Activated naive CD4-positive, alpha-beta T cell treated with anti-CD3 and anti-CD28 coated beads for 36 hours (primary cell): ENCODE results near the gene LIX1L. TPM values are rescaled to one million over a fixed set of nuclear protein-coding genes. Genes with fewer than 3 reads are reported as not detected.

Source experiments
- CTCF ChIA-PET: fragments of 350-600 bp; sonication (Branson Sonifier 250); formaldehyde crosslinking; loops from one replicate; lab custom pipeline; 2021; ENCODE audit warnings: antibody characterized with exemption; lab: Charles Lee
- DNase-seq: peaks from one replicate; pipeline ENCODE4 v3.0.0-alpha.2; 2020
- H3K27ac Mint-ChIP-seq: one replicate; pipeline ENCODE4 v1.8.0; 2021; ENCODE audit warnings: mild to moderate bottlenecking, mixed read lengths
- H3K27me3 Mint-ChIP-seq: one replicate; pipeline ENCODE4 v1.8.0; 2021; ENCODE audit warnings: low read depth, mixed read lengths
- H3K36me3 Mint-ChIP-seq: one replicate; pipeline ENCODE4 v1.8.0; 2021; ENCODE audit warnings: low read depth, mixed read lengths
- H3K4me1 Mint-ChIP-seq: one replicate; pipeline ENCODE4 v1.8.0; 2021; ENCODE audit warnings: low read depth, mixed read lengths
- H3K4me3 Mint-ChIP-seq: one replicate; pipeline ENCODE4 v1.8.0; 2021; ENCODE audit warnings: mild to moderate bottlenecking, moderate library complexity, mixed read lengths
- H3K9me3 Mint-ChIP-seq: one replicate; pipeline ENCODE4 v1.8.0; 2021; ENCODE audit warnings: mixed read lengths
- intact Hi-C: fragments of 100-400 bp; cut with micrococcal nuclease; formaldehyde crosslinking; loops from one replicate; pipeline ENCODE4 v1.15.1; 2023
- total RNA-seq, 2 experiments: library from RNA; stranded (reverse); gene quantifications; one replicate each; pipeline ENCODE4 v1.2.3, GENCODE V29; 2021

LIX1L gene
- total RNA-seq, 2 experiments from 2014 or later, result 43.6 to 44.3 TPM

- Mint-ChIP-seq H3K27me3 (no peaks in the 10 kb centered on the region), H3K4me1 (peaks cover 36% of the 10 kb centered on the region), H3K4me3 (no peak overlapping the region), H3K27ac (peak overlapping the region; percentile 91), H3K36me3 (no peaks in the 10 kb centered on the region), H3K9me3 (no peaks in the 10 kb centered on the region)
- intact Hi-C loops, result no loop called here
- DNase-seq, result peak; percentile 71
- CTCF ChIA-PET, result interaction anchor here (0.9 to 1.0 kb wide), 2 partner anchors 10 to 25 kb away, joined by 3 to 5 read pairs; no protein-coding TSS in a partner anchor
Measured at GRCh38 chr1:145983960-145984830, 26.4 kb upstream of the LIX1L start.

GRCh38 chr1:145983206-145983675 is 25.4 kb upstream of the LIX1L start:
- Mint-ChIP-seq H3K4me3 (no peak overlapping the region), H3K27me3 (no peaks in the 10 kb centered on the region), H3K4me1 (peaks cover 28% of the 10 kb centered on the region), H3K36me3 (no peaks in the 10 kb centered on the region), H3K9me3 (no peaks in the 10 kb centered on the region), H3K27ac (no peak overlapping the region)
- no peak for DNase-seq
- intact Hi-C loops, result no loop called here
- CTCF ChIA-PET, result interaction anchor here (8.5 kb wide), 1 partner anchor 26 kb away, joined by 230 read pairs; no protein-coding TSS in a partner anchor

- H3K4me1 Mint-ChIP-seq, result peaks cover 20% of the 10 kb centered on the region
- DNase-seq, result peak; percentile 51
- intact Hi-C loops, result no loop called here
- H3K4me3 Mint-ChIP-seq, result no peak overlapping the region
- H3K27me3 Mint-ChIP-seq, result no peaks in the 10 kb centered on the region
- no peaks in the 10 kb centered on the region for H3K36me3 Mint-ChIP-seq
- H3K27ac Mint-ChIP-seq, result no peak overlapping the region
- CTCF ChIA-PET, result interaction anchor here (1.0 to 8.5 kb wide), 5 partner anchors 8 to 27 kb away, joined by 3 to 230 read pairs (median 53); partner anchors contain the start of genes ANKRD34A, POLR3GL and TXNIP
- H3K9me3 Mint-ChIP-seq, result no peaks in the 10 kb centered on the region
Measured at GRCh38 chr1:145982010-145982723, 24.4 kb upstream of the LIX1L start.

DNA sequence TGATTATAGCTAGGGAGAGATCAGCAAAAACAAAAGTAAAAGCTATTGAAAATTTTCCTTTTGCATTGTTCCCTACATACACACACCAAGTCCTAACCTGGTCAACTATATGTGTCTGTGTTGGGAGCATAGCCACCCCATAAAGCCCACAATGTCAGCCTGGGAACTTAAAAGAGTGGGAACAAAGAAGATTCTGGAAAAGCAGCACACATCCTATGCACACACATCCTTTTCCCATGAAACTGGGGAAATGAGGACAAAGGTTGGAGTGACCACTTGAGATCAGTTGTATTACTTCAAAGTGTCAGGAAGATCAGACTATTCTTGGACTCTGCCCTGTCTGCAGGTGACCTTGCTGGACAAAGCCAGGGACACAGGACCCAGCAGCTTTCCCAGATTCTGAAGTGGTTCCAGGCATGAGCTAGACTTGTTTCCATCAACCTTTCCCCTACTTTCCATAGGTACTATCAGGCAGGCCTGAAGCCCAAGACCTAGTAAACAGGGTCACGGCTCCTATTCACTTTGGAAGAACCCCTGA is 22.7 kb upstream of the LIX1L start:
- intact Hi-C loops, result loop anchor here (1.0 kb wide), 1 partner anchor 16 kb away; the partner anchor contains the start of gene TXNIP
- H3K36me3 Mint-ChIP-seq, result no peaks in the 10 kb centered on the region
- H3K27ac Mint-ChIP-seq, result no peak overlapping the region
- CTCF ChIA-PET, result interaction anchor here (0.8 to 8.5 kb wide), 12 partner anchors 10 to 89 kb away, joined by 3 to 230 read pairs (median 14); partner anchors contain the start of genes ANKRD34A, LIX1L, POLR3GL and RBM8A
- no peak for DNase-seq
- no peaks in the 10 kb centered on the region for H3K27me3 Mint-ChIP-seq
- H3K4me1 Mint-ChIP-seq, result peaks cover 13% of the 10 kb centered on the region
- H3K9me3 Mint-ChIP-seq, result no peaks in the 10 kb centered on the region
- no peak overlapping the region for H3K4me3 Mint-ChIP-seq

DNA sequence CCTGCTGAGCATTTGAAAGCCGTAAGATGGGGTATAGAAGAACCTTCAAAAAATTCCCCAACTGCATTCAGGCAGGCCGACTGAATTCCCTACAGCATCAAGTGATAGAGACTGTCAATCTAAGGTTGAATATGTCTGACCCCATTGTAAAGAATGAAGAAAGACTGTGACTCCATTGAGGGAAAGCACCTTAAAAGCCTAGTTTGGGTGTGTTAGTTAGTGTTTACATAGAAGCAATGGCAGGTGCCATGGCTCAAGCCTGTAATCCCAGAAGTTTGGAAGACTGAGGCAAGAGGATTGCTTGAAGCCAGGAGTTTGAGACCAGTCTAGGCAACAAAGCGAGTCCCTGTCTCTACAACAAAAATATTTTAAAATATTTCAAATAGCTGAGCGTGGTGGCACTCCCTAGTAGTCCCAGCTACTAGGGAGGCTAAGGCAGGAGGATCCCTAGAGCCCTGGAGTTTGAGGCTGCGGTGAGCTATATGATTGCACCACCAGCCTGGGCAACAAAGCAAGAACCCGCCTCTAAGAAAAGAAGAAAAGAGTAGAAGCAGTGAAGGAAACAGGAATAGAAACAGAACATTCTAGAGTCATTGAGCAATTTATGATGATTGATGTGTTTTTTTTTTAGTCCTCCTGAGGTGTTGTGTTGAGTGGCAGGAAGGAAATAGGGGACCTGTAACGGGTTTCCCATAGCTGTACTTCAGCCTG is 22.1 kb upstream of the LIX1L start:
- Mint-ChIP-seq H3K4me3 (no peak overlapping the region), H3K36me3 (no peaks in the 10 kb centered on the region), H3K27ac (no peak overlapping the region), H3K4me1 (peaks cover 7% of the 10 kb centered on the region), H3K9me3 (no peaks in the 10 kb centered on the region), H3K27me3 (no peaks in the 10 kb centered on the region)
- DNase-seq, result peak; percentile 60
- CTCF ChIA-PET, result interaction anchor here (0.6 to 8.5 kb wide), 16 partner anchors 11 to 134 kb away, joined by 3 to 230 read pairs (median 8); partner anchors contain the start of genes ANKRD34A, LIX1L, NUDT17 and POLR3GL
- intact Hi-C loops, result loop anchor here (1.0 kb wide), 1 partner anchor 16 kb away; the partner anchor contains the start of gene TXNIP

DNA sequence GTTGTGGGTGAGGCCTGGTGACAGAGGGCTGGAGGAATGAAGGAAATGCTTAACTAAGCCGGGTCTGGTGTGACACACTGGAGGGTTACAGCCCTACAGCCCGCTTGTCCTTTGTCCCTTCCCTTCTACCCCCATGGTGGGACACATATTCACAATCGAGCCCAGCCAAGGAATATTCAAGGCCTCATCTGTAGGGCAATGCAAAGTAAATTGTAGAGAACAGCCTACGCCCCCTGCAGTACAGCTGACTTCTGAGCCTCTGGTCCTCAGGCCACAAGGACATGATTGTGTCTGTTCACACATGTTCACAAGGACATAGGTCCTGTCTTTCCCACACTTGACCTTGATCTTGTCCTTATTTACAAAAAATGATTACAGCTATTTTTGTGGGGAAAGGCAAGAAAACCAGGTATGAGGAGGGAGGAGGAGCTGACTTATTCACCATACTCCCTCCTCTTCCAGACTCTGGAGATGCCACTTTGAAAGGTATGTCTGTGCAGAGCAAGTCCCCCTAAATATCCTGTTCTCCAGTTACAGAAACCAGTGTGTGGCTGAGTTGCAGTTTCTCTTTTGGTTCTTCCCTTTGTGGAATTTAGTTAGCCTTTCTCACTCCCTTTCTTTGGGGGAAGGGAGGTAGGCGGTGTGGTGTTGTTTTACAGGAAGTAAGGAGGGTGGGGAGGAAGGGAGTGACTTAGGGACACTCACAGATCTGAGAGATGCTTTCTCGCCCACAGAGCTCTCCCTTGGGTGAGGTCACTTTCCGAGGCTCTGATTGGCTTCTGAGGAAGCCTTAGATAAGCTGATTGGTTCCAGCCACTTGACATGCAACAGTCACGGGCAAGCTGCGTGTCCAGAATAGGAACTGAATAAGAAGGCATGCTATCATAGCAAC is 21.3 kb upstream of the LIX1L start:
- CTCF ChIA-PET, result interaction anchor here (0.7 to 8.5 kb wide), 18 partner anchors 9 to 133 kb away, joined by 3 to 230 read pairs (median 6); partner anchors contain the start of genes ANKRD34A, LIX1L, NUDT17 and POLR3GL
- DNase-seq, result peak; percentile 93
- intact Hi-C loops, result no loop called here
- Mint-ChIP-seq H3K27me3 (no peaks in the 10 kb centered on the region), H3K4me3 (no peak overlapping the region), H3K36me3 (no peaks in the 10 kb centered on the region), H3K9me3 (no peaks in the 10 kb centered on the region), H3K4me1 (peaks cover 5% of the 10 kb centered on the region), H3K27ac (no peak overlapping the region)

- no peak overlapping the region for H3K27ac Mint-ChIP-seq
- H3K27me3 Mint-ChIP-seq, result no peaks in the 10 kb centered on the region
- no peaks in the 10 kb centered on the region for H3K9me3 Mint-ChIP-seq
- CTCF ChIA-PET, result interaction anchor here (0.7 to 8.5 kb wide), 20 partner anchors 9 to 133 kb away, joined by 3 to 230 read pairs (median 8); partner anchors contain the start of genes ANKRD34A, LIX1L, NUDT17 and PIAS3
- H3K4me3 Mint-ChIP-seq, result no peak overlapping the region
- H3K4me1 Mint-ChIP-seq, result peaks cover 8% of the 10 kb centered on the region
- H3K36me3 Mint-ChIP-seq, result no peaks in the 10 kb centered on the region
- no peak for DNase-seq
- intact Hi-C loops, result no loop called here
Measured at GRCh38 chr1:145978471-145978853, 20.6 kb upstream of the LIX1L start.

DNA sequence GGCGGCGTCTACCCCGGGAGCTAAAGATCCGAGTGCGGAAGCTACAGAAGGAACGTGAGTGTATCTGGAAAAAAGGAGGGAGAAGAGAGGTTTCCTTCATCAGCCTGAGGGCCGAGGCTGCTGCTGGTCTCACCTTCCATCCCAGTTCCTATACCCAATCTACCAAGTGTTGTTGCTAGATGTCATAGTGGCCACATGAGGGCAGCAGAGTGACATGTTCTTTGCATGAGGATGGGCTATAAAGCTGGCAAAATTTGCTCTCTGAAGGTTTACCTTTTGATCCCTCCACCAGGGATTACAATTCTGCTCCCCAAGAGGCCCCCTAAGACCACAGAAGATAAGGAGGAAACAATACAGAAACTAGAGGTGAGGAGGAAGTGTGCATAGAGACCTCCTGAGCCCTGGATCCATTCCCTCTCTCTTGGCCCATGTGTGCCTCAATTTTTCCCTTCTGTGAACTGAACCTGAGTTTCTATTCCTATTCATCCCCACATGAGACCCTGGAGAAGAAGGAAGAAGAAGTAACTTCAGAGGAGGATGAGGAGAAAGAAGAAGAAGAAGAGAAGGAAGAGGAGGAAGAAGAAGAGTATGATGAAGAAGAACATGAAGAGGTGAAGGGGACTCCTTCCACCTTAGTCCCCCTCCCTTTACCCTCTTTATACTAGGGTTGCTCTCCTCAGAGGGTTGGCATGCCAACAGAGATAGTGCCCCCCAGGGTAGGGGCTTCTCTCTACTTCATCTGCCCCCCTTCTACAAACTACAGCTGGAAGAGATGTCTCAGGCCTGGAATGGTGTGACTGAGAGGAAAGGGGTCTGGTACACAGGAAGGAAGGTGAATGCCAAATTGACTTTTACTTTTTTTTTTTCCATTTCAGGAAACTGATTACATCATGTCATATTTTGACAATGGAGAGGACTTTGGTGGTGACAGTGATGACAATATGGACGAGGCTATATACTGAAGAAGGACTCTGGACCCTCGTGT is 20.0 kb upstream of the LIX1L start:
- intact Hi-C loops, result loop anchor here (1.0 kb wide), 6 partner anchors 8 to 132 kb away; partner anchors contain the start of genes ANKRD34A, NUDT17 and POLR3GL
- DNase-seq, result peak; percentile 89
- CTCF ChIA-PET, result interaction anchor here (0.6 to 8.5 kb wide), 36 partner anchors 10 to 294 kb away, joined by 3 to 230 read pairs (median 6); partner anchors contain the start of genes ANKRD34A, LIX1L, NUDT17 and PIAS3

GRCh38 chr1:145977016-145977415 is 19.2 kb upstream of the LIX1L start:
- DNase-seq, result no peak
- Mint-ChIP-seq H3K4me1 (peaks cover 14% of the 10 kb centered on the region), H3K4me3 (no peak overlapping the region), H3K36me3 (no peaks in the 10 kb centered on the region), H3K27ac (no peak overlapping the region), H3K27me3 (no peaks in the 10 kb centered on the region), H3K9me3 (no peaks in the 10 kb centered on the region)
- intact Hi-C loops, result loop anchor here (1.0 kb wide), 6 partner anchors 8 to 132 kb away; partner anchors contain the start of genes ANKRD34A, NUDT17 and POLR3GL
- CTCF ChIA-PET, result interaction anchor here (0.6 to 8.5 kb wide), 28 partner anchors 9 to 149 kb away, joined by 3 to 230 read pairs (median 6); partner anchors contain the start of genes ANKRD34A, LIX1L, PIAS3 and POLR3GL

More for the DNA sequence above, 20.0 kb upstream of the LIX1L start:
- H3K36me3 Mint-ChIP-seq, result no peaks in the 10 kb centered on the region
- peak overlapping the region; percentile 51 for H3K4me3 Mint-ChIP-seq
- no peak overlapping the region for H3K27ac Mint-ChIP-seq
- no peaks in the 10 kb centered on the region for H3K9me3 Mint-ChIP-seq
- H3K4me1 Mint-ChIP-seq, result peaks cover 14% of the 10 kb centered on the region
- no peaks in the 10 kb centered on the region for H3K27me3 Mint-ChIP-seq
